Mammary epithelial cell (primary cell): Measurements from ENCODE around the gene STUB1.

Experiments
- EZH2 ChIP-seq: IDR thresholded peaks from 2 replicates; pipeline ENCODE4 v1.6.1; 2012; ENCODE audit warnings: low read length, inconsistent platforms, borderline replicate concordance
- TF ChIP-seq, protein P1 (sequence below), 2 donors: IDR thresholded peaks in 1 of 2; conservative IDR thresholded peaks in 1 of 2; 2 replicates each; pipeline ENCODE4 v1.5.1; 2011 to 2012; ENCODE audit warnings: inconsistent platforms in 2 of 2, low read length in 2 of 2, mild to moderate bottlenecking in 2 of 2, control low read depth in 1 of 2, low read depth in 1 of 2; ENCODE audit not compliant: insufficient read depth in 1 of 2; ENCODE audit errors: extremely low read depth in 1 of 2

DNA sequence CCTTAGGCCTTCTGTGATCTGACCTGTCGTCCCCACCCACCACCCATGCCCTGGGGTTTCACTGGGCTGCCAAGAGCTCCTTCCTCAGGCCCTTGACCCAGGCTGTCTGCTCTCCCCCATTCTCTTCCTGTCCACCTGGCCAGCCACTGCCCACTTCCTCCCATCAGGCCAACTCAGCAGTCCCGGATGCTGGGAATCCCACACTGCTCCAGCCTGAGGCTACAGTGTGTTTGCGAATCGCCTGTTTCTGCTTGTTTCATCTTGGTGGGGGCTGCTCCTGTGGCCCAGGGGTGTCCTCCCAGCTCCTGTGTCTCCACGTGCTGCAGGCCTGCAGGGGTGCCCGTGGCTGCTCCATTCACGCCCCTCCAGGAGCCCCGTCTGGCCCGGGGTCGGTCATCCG, 33.9 kb downstream of the STUB1 start:
- TF ChIP-seq, protein P1, sequence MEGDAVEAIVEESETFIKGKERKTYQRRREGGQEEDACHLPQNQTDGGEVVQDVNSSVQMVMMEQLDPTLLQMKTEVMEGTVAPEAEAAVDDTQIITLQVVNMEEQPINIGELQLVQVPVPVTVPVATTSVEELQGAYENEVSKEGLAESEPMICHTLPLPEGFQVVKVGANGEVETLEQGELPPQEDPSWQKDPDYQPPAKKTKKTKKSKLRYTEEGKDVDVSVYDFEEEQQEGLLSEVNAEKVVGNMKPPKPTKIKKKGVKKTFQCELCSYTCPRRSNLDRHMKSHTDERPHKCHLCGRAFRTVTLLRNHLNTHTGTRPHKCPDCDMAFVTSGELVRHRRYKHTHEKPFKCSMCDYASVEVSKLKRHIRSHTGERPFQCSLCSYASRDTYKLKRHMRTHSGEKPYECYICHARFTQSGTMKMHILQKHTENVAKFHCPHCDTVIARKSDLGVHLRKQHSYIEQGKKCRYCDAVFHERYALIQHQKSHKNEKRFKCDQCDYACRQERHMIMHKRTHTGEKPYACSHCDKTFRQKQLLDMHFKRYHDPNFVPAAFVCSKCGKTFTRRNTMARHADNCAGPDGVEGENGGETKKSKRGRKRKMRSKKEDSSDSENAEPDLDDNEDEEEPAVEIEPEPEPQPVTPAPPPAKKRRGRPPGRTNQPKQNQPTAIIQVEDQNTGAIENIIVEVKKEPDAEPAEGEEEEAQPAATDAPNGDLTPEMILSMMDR (conservative IDR thresholded peaks at IDR 0.05 in 1 of 2, IDR thresholded peaks at IDR 0.05 in 1 of 2; ENCODE audit: extremely low read depth in 1 of 2, insufficient read depth in 1 of 2, low read depth in 1 of 2, low read length in 2 of 2) = no peak
- TF ChIP-seq EZH2 = no peak
